Osteocyte (in vitro differentiated cells): Measurements from ENCODE around the gene ITGB7. TPM values are rescaled to one million over a fixed set of nuclear protein-coding genes. Genes with fewer than 3 reads are reported as not detected.

Experiments used
- DNase-seq: peaks from one replicate; pipeline ENCODE4 v3.0.0; 2021; ENCODE audit warnings: mixed read lengths; ENCODE audit not compliant: unreplicated experiment; ENCODE audit errors: extremely low spot score
- H3K27ac Mint-ChIP-seq: one replicate; pipeline ENCODE4 v1.8.0; 2021; ENCODE audit warnings: mild to moderate bottlenecking, mixed read lengths; ENCODE audit not compliant: unreplicated experiment
- H3K27me3 Mint-ChIP-seq: one replicate; pipeline ENCODE4 v1.8.0; 2021; ENCODE audit warnings: mixed read lengths; ENCODE audit not compliant: unreplicated experiment
- H3K36me3 Mint-ChIP-seq: one replicate; pipeline ENCODE4 v1.8.0; 2021; ENCODE audit warnings: mixed read lengths; ENCODE audit not compliant: unreplicated experiment
- H3K4me1 Mint-ChIP-seq: one replicate; pipeline ENCODE4 v1.8.0; 2021; ENCODE audit warnings: mixed read lengths; ENCODE audit not compliant: unreplicated experiment
- H3K4me3 Mint-ChIP-seq: one replicate; pipeline ENCODE4 v1.8.0; 2021; ENCODE audit warnings: mild to moderate bottlenecking, moderate library complexity, mixed read lengths; ENCODE audit not compliant: unreplicated experiment
- H3K9me3 Mint-ChIP-seq: one replicate; pipeline ENCODE4 v1.8.0; 2021; ENCODE audit warnings: mixed read lengths; ENCODE audit not compliant: unreplicated experiment
- CTCF ChIP-seq: fragments of 200-600 bp; sonication (generic); IDR thresholded peaks from 2 replicates; pipeline ENCODE4 v1.5.0; 2021; ENCODE audit warnings: antibody characterized with exemption, mild to moderate bottlenecking, moderate library complexity
- total RNA-seq: library from RNA; stranded (reverse); gene quantifications from 2 replicates; pipeline ENCODE4 v1.2.1, GENCODE V29; 2021

Gene ITGB7
- total RNA-seq, 1 donor from 2014 or later, result 0.83 TPM

GRCh38 chr12:53239643-53240258 lies 32.7 kb upstream of the ITGB7 start:
- no peak for TF ChIP-seq CTCF
- Mint-ChIP-seq H3K36me3 (no peaks in the 10 kb centered on the region), H3K9me3 (no peaks in the 10 kb centered on the region), H3K4me1 (peaks cover 11% of the 10 kb centered on the region), H3K27ac (no peak overlapping the region), H3K27me3 (peaks cover 42% of the 10 kb centered on the region), H3K4me3 (no peak overlapping the region)
- no peak for DNase-seq

GRCh38 chr12:53236443-53237111 lies 29.5 kb upstream of the ITGB7 start:
- Mint-ChIP-seq H3K9me3 (no peaks in the 10 kb centered on the region), H3K4me1 (peaks cover 34% of the 10 kb centered on the region), H3K27ac (no peak overlapping the region), H3K4me3 (no peak overlapping the region), H3K36me3 (no peaks in the 10 kb centered on the region), H3K27me3 (peaks cover 13% of the 10 kb centered on the region)
- no peak for DNase-seq
- TF ChIP-seq CTCF, result no peak

- DNase-seq, result no peak
- Mint-ChIP-seq H3K27me3 (peaks cover 9% of the 10 kb centered on the region), H3K27ac (no peak overlapping the region), H3K9me3 (no peaks in the 10 kb centered on the region), H3K4me3 (no peak overlapping the region), H3K36me3 (no peaks in the 10 kb centered on the region), H3K4me1 (peaks cover 41% of the 10 kb centered on the region)
- TF ChIP-seq CTCF, result no peak
Observed at GRCh38 chr12:53235742-53236442, 28.8 kb upstream of the ITGB7 start.

GRCh38 chr12:53235164-53235563 lies 28.1 kb upstream of the ITGB7 start:
- no peak for DNase-seq
- H3K27me3 Mint-ChIP-seq, result peaks cover 9% of the 10 kb centered on the region
- peaks cover 46% of the 10 kb centered on the region for H3K4me1 Mint-ChIP-seq
- H3K4me3 Mint-ChIP-seq, result no peak overlapping the region
- no peaks in the 10 kb centered on the region for H3K9me3 Mint-ChIP-seq
- no peak for TF ChIP-seq CTCF
- no peaks in the 10 kb centered on the region for H3K36me3 Mint-ChIP-seq
- no peak overlapping the region for H3K27ac Mint-ChIP-seq

- Mint-ChIP-seq H3K27ac (no peak overlapping the region), H3K9me3 (no peaks in the 10 kb centered on the region), H3K4me3 (no peak overlapping the region), H3K27me3 (peaks cover 9% of the 10 kb centered on the region), H3K4me1 (peaks cover 51% of the 10 kb centered on the region), H3K36me3 (no peaks in the 10 kb centered on the region)
- TF ChIP-seq CTCF, result no peak
- DNase-seq, result no peak
Observed at GRCh38 chr12:53234271-53234914, 27.3 kb upstream of the ITGB7 start.
